Measurements from ENCODE around the gene ENTPD3. TPM values are rescaled to one million over a fixed set of nuclear protein-coding genes. Genes with fewer than 3 reads are reported as not detected.
"Not testable (repeated sequence)": the region's sequence is repeated elsewhere in the genome, so short reads cannot be mapped to it uniquely, and the experiment has no call there.

ENTPD3 gene
- total RNA-seq, 4 donors from 2014 or later: 0.12 to 1.1 (median 0.56) TPM

DNA sequence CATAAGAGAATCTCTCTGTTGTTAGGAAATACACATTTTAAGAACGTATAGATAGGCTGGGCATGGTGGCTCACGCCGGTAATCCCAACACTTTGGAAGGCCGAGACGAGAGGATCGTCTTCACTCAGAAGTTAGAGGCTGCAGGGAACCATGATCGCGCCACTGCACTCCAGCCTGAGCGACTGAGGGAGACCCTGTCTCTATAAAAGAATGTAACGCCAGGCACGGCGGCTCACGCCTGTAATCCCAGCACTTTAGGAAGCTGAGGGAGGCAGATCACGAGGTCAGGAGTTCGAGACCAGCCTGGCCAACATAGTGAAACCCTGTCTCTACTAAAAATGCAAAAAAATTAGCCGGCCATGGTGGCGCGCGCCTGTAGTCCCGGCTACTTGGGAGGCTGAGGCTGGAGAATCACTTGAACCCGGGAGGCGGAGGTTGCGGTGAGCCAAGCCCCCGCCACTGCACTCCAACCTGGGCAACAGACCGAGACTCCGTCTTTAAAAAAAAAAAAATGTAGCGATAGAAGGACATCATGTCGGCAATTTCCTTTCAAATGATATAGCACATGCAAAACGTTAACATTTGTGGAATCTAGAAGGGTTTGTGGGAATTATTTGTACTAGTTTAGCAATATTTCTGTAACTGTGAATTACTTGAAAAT, 69.4 kb downstream of the ENTPD3 start:
- in situ Hi-C loops (cut with MboI; ENCODE audit: low sequenced_read_pairs in 4 of 4): loop anchor here in 2 of 4 donors (10.0 to 25.0 kb wide), 4 partner anchors 68 to 1269 kb away; partner anchors contain the start of genes SLC25A38 (in 1 of the 2), XIRP1 (in 1 of the 2) and ZNF621 (in 1 of the 2)
- Histone ChIP-seq H3K36me3 (peaks cover 0 to 39% of the 10 kb centered on the region in 2 donors), H3K9me3 (no peaks in the 10 kb centered on the region), H3K27ac (peak overlapping the region; percentile 87 to 93 (median 90)), H3K27me3 (no peaks in the 10 kb centered on the region), H3K4me3 (peak overlapping the region; percentile 75 to 85 (median 82)), H3K4me1 (peaks cover 36% of the 10 kb centered on the region in 2 donors)
- DNase-seq: no peak
- intact Hi-C loops (cut with DNase I; ENCODE audit: low total_unique reads): loop anchor here (5.0 to 10.0 kb wide), 3 partner anchors 738 to 1638 kb away; partner anchors contain the start of genes CTNNB1, RPSA and TRAK1
- no peak for ATAC-seq
- TF ChIP-seq POLR2A (IDR thresholded peaks at IDR 0.05): no peak
- TF ChIP-seq, protein P1, sequence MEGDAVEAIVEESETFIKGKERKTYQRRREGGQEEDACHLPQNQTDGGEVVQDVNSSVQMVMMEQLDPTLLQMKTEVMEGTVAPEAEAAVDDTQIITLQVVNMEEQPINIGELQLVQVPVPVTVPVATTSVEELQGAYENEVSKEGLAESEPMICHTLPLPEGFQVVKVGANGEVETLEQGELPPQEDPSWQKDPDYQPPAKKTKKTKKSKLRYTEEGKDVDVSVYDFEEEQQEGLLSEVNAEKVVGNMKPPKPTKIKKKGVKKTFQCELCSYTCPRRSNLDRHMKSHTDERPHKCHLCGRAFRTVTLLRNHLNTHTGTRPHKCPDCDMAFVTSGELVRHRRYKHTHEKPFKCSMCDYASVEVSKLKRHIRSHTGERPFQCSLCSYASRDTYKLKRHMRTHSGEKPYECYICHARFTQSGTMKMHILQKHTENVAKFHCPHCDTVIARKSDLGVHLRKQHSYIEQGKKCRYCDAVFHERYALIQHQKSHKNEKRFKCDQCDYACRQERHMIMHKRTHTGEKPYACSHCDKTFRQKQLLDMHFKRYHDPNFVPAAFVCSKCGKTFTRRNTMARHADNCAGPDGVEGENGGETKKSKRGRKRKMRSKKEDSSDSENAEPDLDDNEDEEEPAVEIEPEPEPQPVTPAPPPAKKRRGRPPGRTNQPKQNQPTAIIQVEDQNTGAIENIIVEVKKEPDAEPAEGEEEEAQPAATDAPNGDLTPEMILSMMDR (IDR thresholded peaks at IDR 0.05 in 4 of 5, conservative IDR thresholded peaks at IDR 0.05 in 1 of 5): no peak

DNA sequence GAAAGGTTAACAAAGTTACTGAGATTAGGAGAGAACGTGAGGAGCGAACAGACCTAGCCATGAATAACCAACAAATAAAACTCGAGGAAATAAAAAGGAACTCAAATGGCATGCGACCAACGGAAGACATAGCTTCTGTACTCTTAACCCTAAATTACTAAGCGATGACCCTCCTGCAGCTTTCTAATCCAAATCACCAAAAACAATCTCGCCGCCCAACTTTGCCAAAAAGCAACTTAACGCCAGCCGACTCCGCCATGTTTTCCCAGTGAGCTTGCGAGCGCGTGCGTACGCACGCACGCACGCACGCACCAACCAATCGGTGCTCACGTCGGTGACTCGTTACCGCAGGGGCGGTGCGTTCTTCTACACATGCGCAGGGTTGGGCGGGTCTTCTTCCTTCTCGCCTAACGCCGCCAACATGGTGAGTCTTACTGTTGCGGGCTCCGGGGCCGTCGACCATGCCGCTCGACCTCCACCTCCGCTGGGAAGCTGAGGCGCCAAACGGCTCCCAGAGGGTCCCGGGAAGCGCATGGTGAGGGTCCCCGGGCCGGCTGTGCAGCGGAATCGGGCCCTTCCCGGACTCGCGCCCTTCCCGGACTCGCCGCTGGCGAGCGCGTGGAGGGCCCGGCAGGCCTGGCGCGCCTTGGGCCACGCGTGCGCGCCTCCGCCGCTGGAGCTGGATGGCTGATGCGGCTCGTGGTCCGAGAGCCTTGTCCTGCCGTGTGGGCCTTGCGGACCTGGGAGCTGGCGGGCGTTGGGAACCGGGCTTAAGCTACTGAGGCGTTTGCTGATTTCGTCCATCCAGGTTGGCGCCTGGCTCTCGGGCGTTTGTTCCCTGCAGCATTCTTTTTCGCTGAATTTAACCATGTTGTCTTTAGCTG, 70.2 kb downstream of the ENTPD3 start, which contains the start of gene RPL14:
RPL14 (plus strand) TSS at position 400 of the 884 bp plus-strand sequence; CDS start at position 533, 133 bp downstream.
- Histone ChIP-seq H3K4me1 (peaks cover 29 to 33% of the 10 kb centered on the region in 2 donors), H3K27ac (peak within 1 kb of the TSS; percentile 87 to 93 (median 90)), H3K4me3 (peak within 1 kb of the TSS; percentile 75 to 85 (median 82)), H3K9me3 (no peaks in the 10 kb centered on the region), H3K27me3 (no peaks in the 10 kb centered on the region), H3K36me3 (peaks cover 0 to 44% of the 10 kb centered on the region in 2 donors)
- ATAC-seq: peak; percentile 86 to 87
- intact Hi-C loops (cut with DNase I; ENCODE audit: low total_unique reads) (loop anchor here (1.0 to 10.0 kb wide), 5 partner anchors 67 to 1638 kb away; partner anchors contain the start of genes CTNNB1, EIF1B, RPSA and TRAK1), in situ Hi-C loops (cut with MboI; ENCODE audit: low sequenced_read_pairs in 4 of 4) (loop anchor here in 2 of 4 donors (10.0 to 25.0 kb wide), 4 partner anchors 68 to 1270 kb away; partner anchors contain the start of genes SLC25A38 (in 1 of the 2), XIRP1 (in 1 of the 2) and ZNF621 (in 1 of the 2))
- peak; percentile 97 to 98 for DNase-seq
- peak; percentile 91 to 92 for TF ChIP-seq POLR2A (IDR thresholded peaks at IDR 0.05)
- TF ChIP-seq, protein P1 (IDR thresholded peaks at IDR 0.05 in 4 of 5, conservative IDR thresholded peaks at IDR 0.05 in 1 of 5): no peak

DNA sequence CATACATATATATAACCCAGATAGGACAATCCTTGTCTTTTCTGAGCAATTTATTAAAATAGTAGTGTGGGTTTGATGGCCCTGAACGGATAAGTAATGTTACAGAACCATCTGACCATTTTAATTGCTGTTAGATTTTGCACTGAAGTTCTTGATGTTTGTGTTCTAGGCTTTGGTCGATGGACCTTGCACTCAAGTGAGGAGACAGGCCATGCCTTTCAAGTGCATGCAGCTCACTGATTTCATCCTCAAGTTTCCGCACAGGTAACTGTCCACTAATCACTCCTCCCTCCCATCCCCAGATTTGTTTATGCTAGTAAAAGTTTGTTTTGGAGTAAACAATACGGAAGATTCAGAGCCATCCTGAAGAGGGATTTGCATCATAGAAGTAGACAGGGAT, 71.5 kb downstream of the ENTPD3 start:
- intact Hi-C loops (cut with DNase I; ENCODE audit: low total_unique reads) (loop anchor here (5.0 to 10.0 kb wide), 3 partner anchors 736 to 1636 kb away; partner anchors contain the start of genes CTNNB1, RPSA and TRAK1), in situ Hi-C loops (cut with MboI; ENCODE audit: low sequenced_read_pairs in 4 of 4) (loop anchor here in 2 of 4 donors (10.0 to 25.0 kb wide), 4 partner anchors 66 to 1271 kb away; partner anchors contain the start of genes SLC25A38 (in 1 of the 2), XIRP1 (in 1 of the 2) and ZNF621 (in 1 of the 2))
- Histone ChIP-seq H3K27ac (peak overlapping the region; percentile 87 to 93 (median 90)), H3K9me3 (no peaks in the 10 kb centered on the region), H3K4me1 (peaks cover 22 to 29% of the 10 kb centered on the region in 2 donors), H3K4me3 (peak overlapping the region; percentile 75 to 85 (median 82)), H3K27me3 (no peaks in the 10 kb centered on the region), H3K36me3 (peaks cover 0 to 57% of the 10 kb centered on the region in 2 donors)
- TF ChIP-seq POLR2A (IDR thresholded peaks at IDR 0.05): no peak
- TF ChIP-seq, protein P1 (IDR thresholded peaks at IDR 0.05 in 4 of 5, conservative IDR thresholded peaks at IDR 0.05 in 1 of 5): no peak
- ATAC-seq: no peak
- DNase-seq: no peak

DNA sequence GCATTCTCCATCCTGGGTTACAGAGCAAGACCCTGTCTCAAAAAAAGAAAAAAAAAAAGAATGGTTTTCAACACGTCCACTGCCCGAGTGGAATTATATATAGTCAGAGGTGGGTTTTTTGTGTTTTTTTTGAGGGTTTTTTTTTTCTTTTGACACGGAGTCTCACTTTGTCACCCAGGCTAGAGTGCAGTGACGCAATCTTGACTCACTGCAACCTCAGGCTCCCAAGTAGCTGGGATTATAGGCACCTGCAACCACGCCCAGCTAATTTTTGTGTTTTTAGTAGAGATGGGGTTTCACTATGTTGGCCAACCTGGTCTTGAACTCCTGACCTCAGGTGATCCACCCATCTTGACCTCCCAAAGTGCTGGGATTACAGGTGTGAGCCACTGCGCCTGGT, 73.5 kb downstream of the ENTPD3 start:
- H3K9me3 ChIP-seq; ATAC-seq; H3K27ac ChIP-seq; H3K4me3 ChIP-seq; H3K27me3 ChIP-seq; DNase-seq; intact Hi-C loops (cut with DNase I; ENCODE audit: low total_unique reads): not testable (repeated sequence)
- in situ Hi-C loops (cut with MboI; ENCODE audit: low sequenced_read_pairs in 4 of 4): loop anchor here in 2 of 4 donors (10.0 to 25.0 kb wide), 3 partner anchors 64 to 1273 kb away; partner anchors contain the start of genes SLC25A38 (in 1 of the 2), XIRP1 (in 1 of the 2) and ZNF621 (in 1 of the 2)
- peaks cover 0 to 77% of the 10 kb centered on the region in 2 donors for H3K36me3 ChIP-seq
- H3K4me1 ChIP-seq: peaks cover 15 to 20% of the 10 kb centered on the region in 2 donors

All from gastrocnemius medialis (tissue), 4 donors.